Measurements from ENCODE around the gene CMTR1.

CMTR1 gene

DNA sequence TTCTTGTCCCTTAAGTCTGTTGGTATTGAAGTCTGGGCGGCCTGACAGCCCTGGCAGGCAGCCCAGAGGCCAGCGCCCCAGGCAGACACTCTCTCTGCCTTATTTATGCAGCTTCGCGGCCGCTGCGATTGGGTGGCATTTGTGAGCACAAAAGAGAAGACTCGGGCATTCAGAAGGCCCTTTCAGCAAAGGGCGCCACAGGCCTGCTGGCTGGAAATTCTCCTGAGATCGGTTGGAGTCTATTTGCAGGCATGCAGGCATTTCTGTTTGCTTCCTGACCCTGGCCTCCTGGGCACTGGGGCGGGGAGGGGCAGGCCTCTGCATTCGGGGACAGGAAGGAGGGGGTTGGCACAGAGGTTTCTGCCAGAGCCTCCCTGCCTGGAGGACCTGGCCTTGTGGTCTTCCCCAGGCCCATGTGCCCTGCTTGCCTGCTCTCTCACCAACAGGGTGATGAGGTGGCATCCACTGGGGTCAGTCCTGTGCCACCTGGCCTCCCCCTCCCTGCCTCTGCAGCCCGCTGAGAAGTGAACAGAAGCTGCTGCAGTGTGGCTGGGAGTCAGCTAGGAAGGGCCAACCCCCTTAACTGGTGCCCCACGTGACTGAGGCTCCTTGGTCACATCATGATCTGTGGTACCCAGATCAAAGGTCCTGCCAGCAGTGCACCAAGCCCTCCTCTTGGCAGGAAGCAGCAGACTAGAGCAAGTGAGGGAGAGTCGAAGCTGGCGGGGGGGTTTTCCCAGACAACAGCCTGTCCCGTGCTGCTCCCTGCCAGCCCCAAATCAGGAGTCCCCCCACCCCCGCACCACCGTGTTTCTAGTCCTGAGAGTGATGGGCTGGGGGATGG lies 83.3 kb downstream of the CMTR1 start:
- peak; percentile 76 for DNase-seq

DNA sequence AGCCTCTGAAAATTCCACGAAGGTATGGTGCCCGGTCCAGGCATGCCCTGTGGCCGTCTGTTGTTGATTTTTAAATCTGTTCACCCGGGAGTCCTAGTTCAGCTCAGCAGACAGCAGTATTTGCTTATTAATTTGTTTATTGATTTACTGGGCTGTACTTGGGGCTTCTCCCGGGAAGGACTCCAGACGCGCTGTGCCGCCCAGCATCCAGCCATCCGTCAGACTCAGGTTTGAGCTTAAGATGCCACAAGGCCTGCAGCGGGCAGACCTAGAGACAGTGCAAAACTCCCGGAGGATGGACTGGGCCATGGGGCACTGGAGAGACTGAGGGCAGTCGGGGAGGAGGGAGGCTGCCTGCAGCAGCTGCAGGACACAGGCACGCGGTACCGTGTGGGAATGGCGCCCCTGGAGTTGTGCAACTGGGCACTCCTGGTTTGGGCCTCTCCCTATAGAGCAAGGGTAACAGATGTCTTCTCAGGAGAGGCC lies 83.9 kb downstream of the CMTR1 start:
- DNase-seq, result peak; percentile 75

DNA sequence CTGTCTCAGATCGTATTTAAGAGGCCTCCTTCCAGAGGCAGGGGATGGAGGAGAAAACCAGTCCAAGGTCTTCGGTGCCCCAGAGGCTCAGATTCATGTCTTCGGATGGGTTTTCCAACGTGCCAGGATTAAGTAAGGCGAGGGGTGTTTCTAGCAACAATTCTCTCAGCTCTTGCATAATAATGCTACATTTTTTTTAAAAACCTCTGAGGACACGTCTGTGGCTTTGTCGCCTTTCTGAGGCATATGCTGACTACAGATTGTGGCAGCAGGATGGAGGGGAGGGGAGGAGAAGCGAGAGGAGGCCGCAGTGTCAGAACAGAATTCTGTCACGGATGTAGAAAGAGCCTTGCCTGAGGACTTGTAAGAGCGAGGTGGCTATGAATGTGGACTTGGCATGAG lies 84.4 kb downstream of the CMTR1 start:
- peak; percentile 75 for DNase-seq

DNA sequence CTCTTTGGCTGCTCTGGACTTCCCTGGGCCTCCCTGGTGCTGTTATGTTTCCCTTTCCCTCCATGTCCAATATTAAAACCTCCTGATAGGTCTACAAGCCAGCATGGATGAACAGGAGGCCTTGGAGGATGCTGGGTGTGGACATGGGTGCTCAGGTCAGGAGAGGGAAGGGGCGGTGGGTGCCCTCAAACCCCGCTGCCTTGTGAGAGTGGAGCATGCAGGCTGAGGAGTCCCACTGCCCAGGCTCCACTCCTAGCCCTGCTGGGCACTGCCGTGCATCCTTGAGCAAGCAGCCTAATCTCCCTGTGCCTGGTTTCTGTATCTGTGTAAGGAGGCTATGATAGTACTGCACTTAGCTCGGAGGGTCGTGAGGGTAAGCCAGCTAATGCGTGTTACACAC lies 85.1 kb downstream of the CMTR1 start:
- no peak for DNase-seq

DNA sequence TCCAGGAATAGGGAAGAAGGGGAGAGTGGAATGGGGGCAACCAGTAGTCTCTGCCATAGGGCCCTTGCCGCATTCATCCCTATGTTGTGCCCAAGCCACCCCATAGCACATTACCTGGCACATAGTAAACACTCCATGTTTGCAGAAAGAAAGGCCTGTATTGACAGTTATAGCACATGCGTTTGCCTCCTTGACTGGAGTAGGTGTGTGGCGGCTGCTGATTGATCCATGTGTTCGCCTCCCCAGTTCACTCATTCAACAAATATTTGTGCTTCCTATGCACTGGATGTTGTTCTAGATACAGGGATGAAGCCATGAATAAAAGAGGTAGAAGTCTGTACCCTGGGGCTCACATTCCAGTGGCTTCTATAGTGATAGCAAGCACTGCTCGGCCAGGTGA lies 86.4 kb downstream of the CMTR1 start:
- DNase-seq, result no peak

DNA sequence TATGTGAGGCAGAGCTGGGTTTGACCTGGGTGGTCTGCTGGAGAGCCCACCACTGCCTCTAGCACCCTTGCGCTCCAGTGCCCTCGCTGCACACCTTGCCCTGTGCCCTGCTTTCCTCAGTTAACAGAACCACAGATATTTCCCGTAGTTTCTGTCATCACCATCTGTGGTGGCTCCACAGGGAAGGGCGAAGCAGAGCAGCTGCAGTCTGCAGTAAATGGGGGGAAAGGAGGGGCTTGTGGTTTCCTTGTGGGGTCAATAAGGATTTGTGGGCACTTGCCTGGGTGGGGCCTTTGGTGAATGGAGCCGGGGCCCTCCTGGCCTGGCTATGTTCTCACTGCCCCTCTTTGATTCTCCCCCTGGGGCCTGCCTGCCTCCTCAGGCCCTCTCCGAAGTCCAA lies 87.9 kb downstream of the CMTR1 start:
- DNase-seq, result no peak

DNA sequence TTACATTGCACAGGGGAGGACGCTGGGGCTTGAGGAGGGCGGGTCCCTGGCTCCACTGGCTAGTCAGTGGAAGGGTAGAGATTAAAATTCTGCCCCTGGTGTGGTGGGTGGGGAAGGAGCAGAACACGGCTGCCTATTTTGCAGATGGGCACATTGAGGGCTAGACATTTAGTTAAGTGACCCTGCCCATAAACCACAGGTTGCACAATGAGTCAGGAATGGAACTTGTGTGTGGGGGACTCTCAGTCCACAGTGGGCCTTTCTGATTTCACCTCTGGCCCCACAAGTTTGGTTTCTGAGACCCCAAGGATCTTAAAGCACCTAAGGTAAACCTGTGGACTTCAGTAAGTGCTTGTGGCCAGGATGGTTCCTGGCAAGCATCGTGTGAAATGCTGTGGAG lies 88.7 kb downstream of the CMTR1 start:
- DNase-seq, result no peak

DNA sequence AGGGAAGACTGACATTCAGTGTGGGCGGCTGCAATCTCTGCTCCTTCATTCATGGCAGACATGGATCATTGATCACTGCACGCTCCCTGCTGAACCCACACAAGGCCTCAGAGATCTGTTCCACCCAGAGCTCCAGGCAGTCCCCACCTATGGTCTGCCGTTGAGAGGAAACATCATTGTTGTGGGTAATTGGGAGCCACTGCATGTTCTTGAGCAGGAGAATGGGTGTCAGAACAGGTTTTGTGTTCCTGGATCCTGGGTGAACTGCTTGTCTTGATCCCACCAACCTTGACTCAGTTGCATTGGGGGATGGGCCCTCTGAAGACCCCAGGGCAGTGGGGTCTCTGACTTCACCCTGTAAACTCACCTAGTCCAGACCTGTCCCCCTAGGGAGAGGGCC lies 89.8 kb downstream of the CMTR1 start:
- DNase-seq, result no peak

DNA sequence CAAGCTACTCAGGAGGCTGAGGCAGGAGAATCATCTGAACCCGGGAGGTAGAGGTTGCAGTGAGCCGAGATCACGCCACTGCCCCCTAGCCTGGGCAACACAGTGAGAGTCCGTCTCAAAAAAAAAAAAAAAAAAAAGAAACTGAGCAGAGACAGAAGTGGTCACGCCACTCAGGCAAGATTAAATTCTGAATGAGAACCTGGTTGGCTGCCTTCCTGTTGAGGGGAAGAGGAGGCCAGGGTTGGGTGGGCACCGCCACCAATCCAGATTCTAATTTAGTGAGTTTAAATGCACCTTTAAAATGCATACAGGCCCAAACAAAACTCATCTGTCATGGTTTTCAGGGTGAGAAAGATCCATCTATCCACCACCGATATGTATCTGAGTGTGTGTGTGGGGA lies 90.4 kb downstream of the CMTR1 start:
- DNase-seq, result no peak

DNA sequence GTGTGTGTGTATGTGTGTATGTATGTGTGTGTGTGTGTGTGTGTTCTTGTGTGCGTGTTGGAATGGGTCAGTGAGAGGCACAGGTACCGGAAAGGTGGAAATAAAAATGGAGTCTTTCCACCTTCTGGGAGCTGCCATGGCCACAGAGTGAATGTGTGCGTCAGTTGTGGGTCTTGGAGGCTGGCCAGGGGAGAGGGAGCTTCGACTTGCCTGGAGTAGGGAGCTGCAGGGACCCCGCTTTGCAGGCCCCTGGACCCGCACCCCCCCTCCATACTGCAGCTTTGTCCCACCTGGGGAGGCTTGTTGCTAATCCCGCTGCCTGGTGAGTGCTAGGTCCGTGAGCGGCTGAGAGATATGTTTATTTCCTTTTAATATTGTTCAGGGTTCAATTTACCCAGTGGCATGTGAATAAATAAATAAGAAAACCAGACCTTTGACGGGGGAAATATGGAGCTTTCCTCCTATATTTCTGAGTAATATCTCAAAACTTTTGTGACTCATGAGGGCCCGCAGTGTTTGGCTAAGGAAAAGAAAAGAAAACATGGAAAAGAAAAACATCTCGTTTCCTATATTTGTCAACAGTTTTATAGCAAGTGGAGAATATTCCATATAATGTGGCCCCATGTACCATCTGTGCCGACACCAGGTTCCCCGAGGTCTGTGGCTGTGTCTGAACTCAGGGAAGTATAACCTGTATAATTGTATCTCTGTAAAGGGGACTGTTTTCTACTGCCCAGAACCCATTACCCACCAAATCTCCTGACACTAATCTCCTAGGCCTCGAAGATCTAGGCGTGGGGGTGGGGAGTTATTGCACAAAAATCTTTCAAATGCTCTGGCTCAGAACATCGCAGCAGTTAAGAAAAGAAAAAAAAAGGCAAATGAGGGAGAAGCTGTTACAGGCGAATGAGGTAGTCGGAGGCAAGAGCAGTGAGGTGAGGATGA lies 91.3 kb downstream of the CMTR1 start:
- no peak for DNase-seq

DNA sequence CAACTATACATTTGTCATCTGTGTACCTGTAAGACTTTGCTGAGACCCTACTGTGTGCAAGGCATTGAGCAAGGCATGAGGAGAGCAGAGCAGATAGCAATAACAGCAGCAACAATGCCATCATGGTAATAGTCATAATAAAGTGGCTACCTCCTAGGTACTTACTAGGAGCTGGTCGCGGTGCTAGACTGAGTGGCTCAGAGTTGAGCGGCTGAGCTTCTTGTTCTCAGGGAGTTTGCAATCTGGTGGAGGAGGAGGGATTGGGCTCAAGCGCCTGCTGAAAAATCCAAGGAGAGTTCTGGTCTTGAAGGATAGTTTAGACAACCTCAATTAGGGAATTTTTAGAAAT lies 91.9 kb downstream of the CMTR1 start:
- no peak for DNase-seq

DNA sequence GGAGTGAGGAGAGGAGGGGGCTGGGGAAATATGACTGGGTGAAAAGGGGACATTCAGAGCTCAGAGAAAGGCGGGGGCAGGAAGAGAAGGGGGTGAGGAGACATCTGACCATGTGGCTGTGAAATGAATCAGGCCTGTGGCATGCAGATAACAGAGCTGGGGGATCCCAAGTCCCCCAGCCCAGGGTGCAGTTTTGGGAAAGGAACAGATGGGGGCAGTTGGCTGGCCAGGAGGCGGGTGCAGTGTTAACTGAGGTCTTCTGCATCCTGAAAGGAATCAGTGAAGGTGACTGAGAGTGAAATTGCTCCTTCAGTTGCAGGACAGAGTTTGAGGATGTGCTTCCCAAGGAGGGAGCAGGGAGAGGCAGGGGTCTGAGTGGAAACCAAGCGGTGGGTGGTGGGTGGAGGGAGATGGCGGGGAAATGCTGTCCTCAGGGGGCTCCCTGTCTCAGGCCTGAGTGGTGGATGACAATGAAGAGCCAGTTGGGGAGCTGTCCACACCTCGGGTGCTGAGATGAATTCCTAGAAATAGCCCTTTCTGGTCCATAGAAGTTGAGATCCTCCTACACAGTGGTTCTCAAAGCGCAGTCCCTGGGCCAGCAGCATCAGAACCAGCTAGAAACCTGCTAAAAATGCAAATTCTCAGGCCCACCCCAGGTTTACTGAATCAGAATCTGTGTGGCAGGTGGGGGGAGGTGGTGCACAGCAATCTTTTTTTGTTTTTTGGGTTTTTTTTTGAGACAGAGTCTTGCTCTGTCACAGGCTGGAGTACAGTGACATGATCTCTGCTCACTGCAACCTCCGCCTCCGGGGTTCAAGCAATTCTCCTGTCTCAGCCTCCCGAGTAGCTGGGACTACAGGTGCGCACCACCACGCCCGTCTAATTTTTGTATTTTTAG lies 92.7 kb downstream of the CMTR1 start:
- no peak for DNase-seq

DNA sequence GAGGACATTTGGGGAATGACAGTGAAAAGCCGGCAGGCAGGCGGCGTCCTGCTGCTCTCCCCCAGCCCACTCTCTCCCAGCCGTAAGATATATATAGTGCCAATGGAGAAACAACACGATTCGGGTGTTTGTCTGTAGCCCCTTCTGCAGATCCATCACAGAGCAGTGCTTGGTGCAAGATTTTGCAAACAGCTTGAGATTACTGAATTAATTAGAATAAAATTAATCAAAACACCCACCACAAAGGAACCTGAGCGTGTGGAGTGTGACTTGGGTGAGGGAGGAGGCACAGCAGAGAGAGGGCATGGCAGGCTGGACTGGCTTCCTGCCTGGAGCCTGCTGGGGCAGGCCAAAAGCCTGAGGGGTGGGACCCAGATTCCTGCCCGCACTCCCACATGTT lies 95.5 kb downstream of the CMTR1 start:
- no peak for DNase-seq

DNA sequence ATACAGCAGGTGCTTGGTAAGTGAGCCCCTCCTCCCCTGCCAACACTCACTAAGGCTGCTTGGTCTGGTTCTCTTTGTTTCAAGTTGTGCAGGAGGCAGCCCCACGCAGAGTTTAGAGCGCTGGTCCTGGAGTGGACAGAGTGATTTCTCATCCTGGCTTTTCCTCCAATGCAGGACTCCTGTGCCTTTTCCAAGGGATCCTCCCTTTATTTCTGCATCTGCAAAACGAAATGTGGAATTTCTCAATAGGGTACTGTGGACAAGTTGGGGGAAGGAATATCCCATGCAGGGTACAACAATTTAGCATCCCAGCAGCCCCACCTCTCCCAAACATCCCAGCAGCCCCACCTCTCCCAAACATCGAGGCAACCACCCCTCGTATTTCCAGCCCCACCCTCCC lies 97.3 kb downstream of the CMTR1 start:
- DNase-seq, result no peak

DNA sequence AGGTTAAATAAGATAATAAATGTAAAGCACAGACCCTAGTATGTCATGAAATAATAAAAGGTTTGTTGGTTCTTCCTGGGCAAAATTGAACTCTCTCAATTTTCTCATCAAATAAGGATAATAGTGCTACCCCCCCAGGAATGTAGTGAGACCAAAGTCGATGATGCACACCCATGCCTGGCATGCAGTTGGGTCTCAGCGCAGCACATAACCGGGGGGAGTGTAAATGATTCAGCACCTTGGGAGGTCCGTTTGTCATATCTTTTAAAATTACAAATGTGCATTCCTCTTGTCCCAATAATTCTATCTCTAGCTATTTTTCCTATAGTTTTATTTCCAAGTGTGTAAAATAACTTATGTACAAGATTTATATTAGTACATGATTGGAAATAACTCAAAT lies 98.0 kb downstream of the CMTR1 start:
- no peak for DNase-seq
